Measurements from ENCODE around the gene DNAI4.
A peak's percentile ranks its signal among the peaks of the same experiment; 100 is the strongest.

GRCh38 chr1:66929999-66930822, 5.6 kb upstream of the DNAI4 start:
- TF ChIP-seq CTCF (conservative IDR thresholded peaks at IDR 0.05; ENCODE audit: low read depth in 2 of 2) = peak in 1 of 2 experiments; percentile 39; a peak in 1 of 4 replicates
- no peak for TF ChIP-seq NANOG (IDR thresholded peaks at IDR 0.05; ENCODE audit: borderline replicate concordance)
- TF ChIP-seq EZH2phosphoT487 (IDR thresholded peaks at IDR 0.05; ENCODE audit: unreplicated experiment) = no peak
- no peak for TF ChIP-seq EZH2 (IDR thresholded peaks at IDR 0.05; ENCODE audit: low read depth, unreplicated experiment)
- TF ChIP-seq REST (IDR thresholded peaks at IDR 0.05; ENCODE audit: unreplicated experiment) = no peak
- TF ChIP-seq ZNF331 (CRISPR knock-in tag; IDR thresholded peaks at IDR 0.05; ENCODE audit: low read depth) = no peak
- TF ChIP-seq CREB1 (CRISPR knock-in tag; IDR thresholded peaks at IDR 0.05; ENCODE audit: low read depth) = no peak
- 0 out of 2 replicates have a peak, but pooled peaks have one; percentile 16 for TF ChIP-seq ETS1 (IDR thresholded peaks at IDR 0.05)
- peak; percentile 69 for TF ChIP-seq POLR2AphosphoS5 (IDR thresholded peaks at IDR 0.05; ENCODE audit: low read depth)
- TF ChIP-seq JUNB (IDR thresholded peaks at IDR 0.05; ENCODE audit: unreplicated experiment) = no peak
- no peak for TF ChIP-seq ZNF462 (CRISPR knock-in tag; IDR thresholded peaks at IDR 0.05)
